Activated CD4-positive, CD25-positive, alpha-beta regulatory T cell (primary cell): ENCODE measurements around the gene TET1.
"Not testable (repeated sequence)": the region's sequence is repeated elsewhere in the genome, so short reads cannot be mapped to it uniquely, and the experiment has no call there.

Experiments
- DNase-seq, 4 experiments: peaks; one replicate each; lab custom pipeline; 2025; lab: John Stamatoyannopoulos, UW

TET1 gene

GRCh38 chr10:68560186-68560942, at the start of gene TET1:
Gene TET1, plus strand, starts transcription at chr10:68560337. Its CDS starts 12,002 bp downstream, at chr10:68572339.
- no peak for DNase-seq

GRCh38 chr10:68516216-68516615, 43.9 kb upstream of the TET1 start:
- not testable (repeated sequence) for DNase-seq

- DNase-seq = no peak
These were observed 43.4 kb upstream of the TET1 start for GRCh38 chr10:68516766-68517165.

- no peak for DNase-seq
These were observed 42.9 kb upstream of the TET1 start for GRCh38 chr10:68517188-68517587.

- not testable (repeated sequence) for DNase-seq
These were observed 41.5 kb upstream of the TET1 start for GRCh38 chr10:68518609-68519008.

GRCh38 chr10:68525490-68526038, 34.6 kb upstream of the TET1 start:
- not testable (repeated sequence) for DNase-seq

GRCh38 chr10:68526634-68527307, 33.4 kb upstream of the TET1 start:
- DNase-seq = no peak

GRCh38 chr10:68536973-68537372, 23.2 kb upstream of the TET1 start:
- no peak for DNase-seq

GRCh38 chr10:68537796-68538195, 22.3 kb upstream of the TET1 start:
- DNase-seq = no peak

GRCh38 chr10:68543004-68543918, 16.9 kb upstream of the TET1 start:
- no peak for DNase-seq

- no peak for DNase-seq
These were observed 9.3 kb upstream of the TET1 start for GRCh38 chr10:68550747-68551411.

- no peak for DNase-seq
These were observed 7.0 kb upstream of the TET1 start for GRCh38 chr10:68553138-68553537.

GRCh38 chr10:68553599-68553998, 6.5 kb upstream of the TET1 start:
- no peak for DNase-seq

- no peak for DNase-seq
These were observed 1.7 kb upstream of the TET1 start for GRCh38 chr10:68558478-68558877.

- no peak for DNase-seq
These were observed 886 bp upstream of the TET1 start for GRCh38 chr10:68559251-68559650.

- no peak for DNase-seq
These were observed 324 bp upstream of the TET1 start for GRCh38 chr10:68559841-68560185.

GRCh38 chr10:68560943-68561864, 1.1 kb downstream of the TET1 start:
- DNase-seq = no peak

GRCh38 chr10:68561865-68562649, 1.9 kb downstream of the TET1 start:
- DNase-seq = no peak

GRCh38 chr10:68562661-68563570, 2.8 kb downstream of the TET1 start:
- no peak for DNase-seq
